HUDEP-2 (cell line): ENCODE data around the gene ARVCF.

Source experiments
- DNase-seq, 76 experiments: peaks; one replicate each; lab custom pipeline; 2025; ENCODE audit not compliant: unreplicated experiment in 76 of 76; lab: John Stamatoyannopoulos, UW

Gene ARVCF

GRCh38 chr22:20020533-20021195 lies 4.0 kb upstream of the ARVCF start, which contains the start of gene TANGO2:
Gene TANGO2 (plus strand): TSS chr22:20021110. CDS start chr22:20036799, 15,689 bp downstream.
- peak in 72 of 76 experiments; percentile 36 to 96 (median 83) for DNase-seq

- DNase-seq, result no peak
Observed at GRCh38 chr22:20019661-20020532, 3.3 kb upstream of the ARVCF start.

GRCh38 chr22:20018001-20018400 lies 1.4 kb upstream of the ARVCF start:
- no peak for DNase-seq

- no peak for DNase-seq
Observed at GRCh38 chr22:20017622-20017958, 967 bp upstream of the ARVCF start.

GRCh38 chr22:20015971-20016733 lies 471 bp downstream of the ARVCF start:
- peak in 20 of 76 experiments; percentile 18 to 74 (median 47) for DNase-seq

- DNase-seq, result peak in 1 of 76 experiments; percentile 15
Observed at GRCh38 chr22:20015187-20015625, 1.4 kb downstream of the ARVCF start.

- peak in 24 of 76 experiments; percentile 6 to 52 (median 30) for DNase-seq
Observed at GRCh38 chr22:20014526-20015186, 2.0 kb downstream of the ARVCF start.

- peak in 43 of 76 experiments; percentile 5 to 65 (median 37) for DNase-seq
Observed at GRCh38 chr22:20013382-20013871, 3.2 kb downstream of the ARVCF start.

GRCh38 chr22:20012741-20013331 lies 3.8 kb downstream of the ARVCF start:
- DNase-seq, result no peak

- no peak for DNase-seq
Observed at GRCh38 chr22:20011993-20012740, 4.5 kb downstream of the ARVCF start.

GRCh38 chr22:20011123-20011992 lies 5.3 kb downstream of the ARVCF start:
- DNase-seq, result peak in 49 of 76 experiments; percentile 13 to 65 (median 29)

GRCh38 chr22:20010307-20011122 lies 6.1 kb downstream of the ARVCF start:
- DNase-seq, result no peak

- peak in 1 of 76 experiments; percentile 4 for DNase-seq
Observed at GRCh38 chr22:20009582-20010306, 6.9 kb downstream of the ARVCF start.

- no peak for DNase-seq
Observed at GRCh38 chr22:20009018-20009491, 7.6 kb downstream of the ARVCF start.

- DNase-seq, result peak in 22 of 76 experiments; percentile 7 to 57 (median 29)
Observed at GRCh38 chr22:20008221-20008995, 8.2 kb downstream of the ARVCF start.

GRCh38 chr22:20004464-20004863 lies 12.2 kb downstream of the ARVCF start:
- DNase-seq, result no peak
